Epithelial cell of proximal tubule (primary cell): ENCODE data around the gene RIOX2. TPM values are rescaled to one million over a fixed set of nuclear protein-coding genes. Genes with fewer than 3 reads are reported as not detected.
"Not testable (repeated sequence)": the region's sequence is repeated elsewhere in the genome, so short reads cannot be mapped to it uniquely, and the experiment has no call there.

Experiments used
- DNase-seq: peaks from one replicate; pipeline ENCODE4 v3.0.0-alpha.2; 2011; ENCODE audit warnings: low read depth
- H3K4me3 ChIP-seq: 2 replicates; pipeline ENCODE4 v1.5.1; 2011; ENCODE audit warnings: low read depth, mild to moderate bottlenecking, low read length
- total RNA-seq: library from RNA; depleted of rRNA; stranded (reverse); fragments of >200 nt; gene quantifications from 2 replicates; pipeline ENCODE4 v1.2.3, GENCODE V29; 2015
- TF ChIP-seq, protein P1 (sequence below): conservative IDR thresholded peaks from 2 replicates; pipeline ENCODE4 v1.5.1; 2012; ENCODE audit warnings: low read depth, mild to moderate bottlenecking, low read length

Gene RIOX2
- total RNA-seq, 1 donor from 2014 or later: 15.6 TPM

GRCh38 chr3:97917813-97918536, 54.3 kb downstream of the RIOX2 start:
- TF ChIP-seq, protein P1, sequence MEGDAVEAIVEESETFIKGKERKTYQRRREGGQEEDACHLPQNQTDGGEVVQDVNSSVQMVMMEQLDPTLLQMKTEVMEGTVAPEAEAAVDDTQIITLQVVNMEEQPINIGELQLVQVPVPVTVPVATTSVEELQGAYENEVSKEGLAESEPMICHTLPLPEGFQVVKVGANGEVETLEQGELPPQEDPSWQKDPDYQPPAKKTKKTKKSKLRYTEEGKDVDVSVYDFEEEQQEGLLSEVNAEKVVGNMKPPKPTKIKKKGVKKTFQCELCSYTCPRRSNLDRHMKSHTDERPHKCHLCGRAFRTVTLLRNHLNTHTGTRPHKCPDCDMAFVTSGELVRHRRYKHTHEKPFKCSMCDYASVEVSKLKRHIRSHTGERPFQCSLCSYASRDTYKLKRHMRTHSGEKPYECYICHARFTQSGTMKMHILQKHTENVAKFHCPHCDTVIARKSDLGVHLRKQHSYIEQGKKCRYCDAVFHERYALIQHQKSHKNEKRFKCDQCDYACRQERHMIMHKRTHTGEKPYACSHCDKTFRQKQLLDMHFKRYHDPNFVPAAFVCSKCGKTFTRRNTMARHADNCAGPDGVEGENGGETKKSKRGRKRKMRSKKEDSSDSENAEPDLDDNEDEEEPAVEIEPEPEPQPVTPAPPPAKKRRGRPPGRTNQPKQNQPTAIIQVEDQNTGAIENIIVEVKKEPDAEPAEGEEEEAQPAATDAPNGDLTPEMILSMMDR: no peak
- H3K4me3 ChIP-seq: no peak overlapping the region
- DNase-seq: no peak

GRCh38 chr3:97916576-97916975, 55.7 kb downstream of the RIOX2 start:
- no peak overlapping the region for H3K4me3 ChIP-seq
- TF ChIP-seq, protein P1: no peak
- no peak for DNase-seq

- DNase-seq: no peak
- TF ChIP-seq, protein P1: no peak
- no peak overlapping the region for H3K4me3 ChIP-seq
Observed at GRCh38 chr3:97914388-97914787, 57.8 kb downstream of the RIOX2 start.

- no peak overlapping the region for H3K4me3 ChIP-seq
- DNase-seq: no peak
- TF ChIP-seq, protein P1: no peak
Observed at GRCh38 chr3:97911459-97911858, 60.8 kb downstream of the RIOX2 start.

DNA sequence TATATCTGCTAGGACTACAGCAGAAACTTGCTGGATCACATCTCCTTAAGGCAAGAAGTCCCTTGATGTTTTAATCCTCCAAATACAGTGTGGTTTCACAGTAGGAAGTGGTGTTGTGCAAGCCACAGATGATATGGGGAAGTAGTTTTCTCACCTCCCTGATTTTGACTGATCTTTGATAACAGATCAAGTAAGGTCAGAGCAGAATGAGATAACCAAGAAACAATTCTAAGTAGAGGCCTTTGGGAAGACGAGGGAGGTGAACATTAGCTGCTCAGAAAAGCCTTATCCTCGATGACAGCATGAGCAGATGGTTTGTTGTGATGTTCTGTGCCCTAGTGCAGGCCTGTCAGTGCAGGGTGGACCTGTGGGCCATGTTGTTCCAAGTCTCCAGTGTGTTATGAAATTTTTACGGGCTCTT, 61.3 kb downstream of the RIOX2 start:
- TF ChIP-seq, protein P1: no peak
- no peak for DNase-seq

GRCh38 chr3:97910236-97910831, 61.9 kb downstream of the RIOX2 start:
- not testable (repeated sequence) for DNase-seq, H3K4me3 ChIP-seq

More for the DNA sequence above, 61.3 kb downstream of the RIOX2 start:
- no peak overlapping the region for H3K4me3 ChIP-seq

GRCh38 chr3:97909830-97910229, 62.4 kb downstream of the RIOX2 start:
- H3K4me3 ChIP-seq, DNase-seq: not testable (repeated sequence)
